ENCODE measurements around the gene POLR3H. TPM values are rescaled to one million over a fixed set of nuclear protein-coding genes. Genes with fewer than 3 reads are reported as not detected.

POLR3H gene
- total and polyA plus RNA-seq, 2 experiments from 2014 or later, result 19.0 to 26.5 TPM

DNA sequence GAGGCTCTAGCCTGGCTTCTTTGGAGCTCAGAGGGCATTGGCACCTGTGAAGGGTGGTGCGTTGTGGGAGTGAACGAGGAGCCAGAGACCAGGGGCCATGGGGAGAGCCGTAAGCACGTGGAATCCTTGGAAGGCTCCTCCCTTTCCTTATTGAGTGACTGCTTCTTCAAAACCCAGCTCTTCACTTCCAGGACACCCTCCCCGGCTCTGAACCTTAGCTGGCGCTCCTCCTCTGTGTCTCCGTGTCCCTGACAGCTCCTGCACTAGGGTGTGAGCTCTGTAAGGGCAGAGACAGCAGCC lies 26.3 kb downstream of the POLR3H start (continued):
- TF ChIP-seq CREB1 (CRISPR knock-in tag; IDR thresholded peaks at IDR 0.05; ENCODE audit: low read depth) (no peak), EZH2 (IDR thresholded peaks at IDR 0.05; ENCODE audit: low read depth, unreplicated experiment) (no peak), EZH2phosphoT487 (IDR thresholded peaks at IDR 0.05; ENCODE audit: unreplicated experiment) (no peak), POLR2AphosphoS5 (IDR thresholded peaks at IDR 0.05; ENCODE audit: low read depth) (no peak), ZNF114 (CRISPR knock-in tag; IDR thresholded peaks at IDR 0.05) (no peak)
- TF ChIP-seq, protein P1, sequence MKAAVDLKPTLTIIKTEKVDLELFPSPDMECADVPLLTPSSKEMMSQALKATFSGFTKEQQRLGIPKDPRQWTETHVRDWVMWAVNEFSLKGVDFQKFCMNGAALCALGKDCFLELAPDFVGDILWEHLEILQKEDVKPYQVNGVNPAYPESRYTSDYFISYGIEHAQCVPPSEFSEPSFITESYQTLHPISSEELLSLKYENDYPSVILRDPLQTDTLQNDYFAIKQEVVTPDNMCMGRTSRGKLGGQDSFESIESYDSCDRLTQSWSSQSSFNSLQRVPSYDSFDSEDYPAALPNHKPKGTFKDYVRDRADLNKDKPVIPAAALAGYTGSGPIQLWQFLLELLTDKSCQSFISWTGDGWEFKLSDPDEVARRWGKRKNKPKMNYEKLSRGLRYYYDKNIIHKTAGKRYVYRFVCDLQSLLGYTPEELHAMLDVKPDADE (IDR thresholded peaks at IDR 0.05), result no peak
- TF ChIP-seq, protein P2, sequence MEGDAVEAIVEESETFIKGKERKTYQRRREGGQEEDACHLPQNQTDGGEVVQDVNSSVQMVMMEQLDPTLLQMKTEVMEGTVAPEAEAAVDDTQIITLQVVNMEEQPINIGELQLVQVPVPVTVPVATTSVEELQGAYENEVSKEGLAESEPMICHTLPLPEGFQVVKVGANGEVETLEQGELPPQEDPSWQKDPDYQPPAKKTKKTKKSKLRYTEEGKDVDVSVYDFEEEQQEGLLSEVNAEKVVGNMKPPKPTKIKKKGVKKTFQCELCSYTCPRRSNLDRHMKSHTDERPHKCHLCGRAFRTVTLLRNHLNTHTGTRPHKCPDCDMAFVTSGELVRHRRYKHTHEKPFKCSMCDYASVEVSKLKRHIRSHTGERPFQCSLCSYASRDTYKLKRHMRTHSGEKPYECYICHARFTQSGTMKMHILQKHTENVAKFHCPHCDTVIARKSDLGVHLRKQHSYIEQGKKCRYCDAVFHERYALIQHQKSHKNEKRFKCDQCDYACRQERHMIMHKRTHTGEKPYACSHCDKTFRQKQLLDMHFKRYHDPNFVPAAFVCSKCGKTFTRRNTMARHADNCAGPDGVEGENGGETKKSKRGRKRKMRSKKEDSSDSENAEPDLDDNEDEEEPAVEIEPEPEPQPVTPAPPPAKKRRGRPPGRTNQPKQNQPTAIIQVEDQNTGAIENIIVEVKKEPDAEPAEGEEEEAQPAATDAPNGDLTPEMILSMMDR (conservative IDR thresholded peaks at IDR 0.05; ENCODE audit: low read depth in 2 of 2), result no peak; a peak in 1 of 4 replicates

DNA sequence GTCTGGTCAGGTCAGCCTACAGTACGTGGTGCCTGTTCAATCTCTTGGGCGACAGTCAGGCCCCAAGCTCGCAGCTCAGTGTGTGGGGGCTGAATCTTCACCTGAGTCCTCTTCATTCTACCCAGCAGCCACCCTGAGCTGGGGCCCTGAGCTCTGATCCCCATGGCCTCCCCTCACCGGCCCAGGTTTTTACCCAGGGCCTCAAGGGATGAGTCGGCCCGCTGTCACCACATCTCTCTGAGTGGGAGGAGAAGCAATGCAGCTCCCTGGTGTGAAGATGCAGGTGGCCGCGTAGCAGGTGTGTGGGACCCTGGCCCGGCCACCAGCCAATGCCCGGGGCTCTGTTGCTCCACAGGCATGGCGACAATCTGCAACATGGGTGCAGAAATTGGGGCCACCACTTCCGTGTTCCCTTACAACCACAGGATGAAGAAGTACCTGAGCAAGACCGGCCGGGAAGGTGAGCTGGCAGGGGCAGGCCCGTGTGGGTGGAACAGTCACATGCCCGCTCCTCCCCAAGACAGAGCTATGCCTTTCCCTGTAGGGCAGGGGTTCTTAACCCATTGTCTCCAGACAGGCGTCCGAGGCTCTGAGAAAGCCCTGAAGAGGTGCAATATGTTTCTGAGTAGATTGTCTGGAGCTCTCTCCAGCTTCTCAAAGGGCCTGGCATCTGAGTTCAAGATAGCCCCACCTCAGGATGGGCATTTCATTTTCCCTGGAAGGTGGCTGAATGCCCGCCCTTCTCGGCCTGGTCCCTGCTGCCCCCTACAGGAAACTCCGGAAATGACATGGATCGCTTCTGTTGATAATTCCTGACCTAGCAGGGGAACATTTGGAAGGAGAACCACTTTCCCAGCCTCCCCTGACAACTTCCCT lies 26.9 kb downstream of the POLR3H start:
- peaks cover 26% of the 10 kb centered on the region for H3K36me3 Mint-ChIP-seq (ENCODE audit: low read depth)
- Histone ChIP-seq H3K79me2 (replicated peaks; ENCODE audit: insufficient read depth) (no peaks in the 10 kb centered on the region), H3K9me2 (ENCODE audit: insufficient read depth) (no peaks in the 10 kb centered on the region), H3K4me2 (no peak overlapping the region), H3K27ac (ENCODE audit: low read depth) (no peak overlapping the region), H3K36me3 (ENCODE audit: insufficient read depth) (peaks cover 3% of the 10 kb centered on the region; the same call in 1 of the 2 replicates), H4K20me1 (replicated peaks; ENCODE audit: insufficient read depth) (no peaks in the 10 kb centered on the region; the same call in 1 of the 2 replicates), H3K4me3 (no peak overlapping the region), H3K27me3 (ENCODE audit: insufficient read depth) (no peaks in the 10 kb centered on the region), H2AFZ (no peak overlapping the region), H3F3A (replicated peaks; ENCODE audit: low read depth) (peaks cover 15% of the 10 kb centered on the region), H3K4me1 (ENCODE audit: insufficient read depth) (peaks cover 10% of the 10 kb centered on the region)
- peaks cover 15% of the 10 kb centered on the region for H3K4me1 Mint-ChIP-seq
- no peaks in the 10 kb centered on the region for H3K9me3 Mint-ChIP-seq
- no peak overlapping the region for H3K4me3 Mint-ChIP-seq
- DNase-seq (ENCODE audit: low spot score) (peak; percentile 83), ATAC-seq (peak; percentile 26)
- TF ChIP-seq, protein P2 (conservative IDR thresholded peaks at IDR 0.05; ENCODE audit: low read depth in 2 of 2), result peak; percentile 92 to 93
- TF ChIP-seq, protein P1 (IDR thresholded peaks at IDR 0.05), result no peak
- H3K27me3 Mint-ChIP-seq (ENCODE audit: insufficient read depth, low read depth, poor library complexity), result peaks cover 9% of the 10 kb centered on the region
- peak overlapping the region; percentile 31; the same call in 1 of the 2 replicates for H3K27ac Mint-ChIP-seq
